Midbrain (tissue), 1 donor: ENCODE measurements around the gene MAPK13.

Experiments used
- DNase-seq: peaks from one replicate; lab custom pipeline; 2025; lab: John Stamatoyannopoulos, UW

MAPK13 gene

DNA sequence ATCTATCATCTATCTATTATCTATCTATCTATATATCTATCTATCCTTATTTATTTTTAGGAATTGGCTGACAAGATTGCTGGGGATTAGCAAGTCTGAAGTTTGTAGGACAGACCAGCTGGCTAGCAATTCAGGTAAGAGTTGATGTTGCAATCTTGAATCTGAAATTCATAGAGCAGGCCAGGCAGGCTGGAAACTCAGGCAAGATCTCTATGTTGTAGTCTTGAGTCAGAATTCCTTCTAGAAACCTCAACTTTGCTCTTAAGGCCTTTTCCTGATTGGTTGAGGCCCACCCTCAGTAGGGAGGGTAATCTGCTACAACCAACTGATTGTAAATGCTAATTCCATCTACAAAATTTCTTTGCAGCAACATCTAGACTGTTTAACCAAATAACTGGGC is 19.2 kb downstream of the MAPK13 start:
- no peak for DNase-seq

- DNase-seq, result no peak
Measured at GRCh38 chr6:36150283-36150682, 20.0 kb downstream of the MAPK13 start.

GRCh38 chr6:36154286-36154685 is 24.0 kb downstream of the MAPK13 start:
- DNase-seq, result no peak

DNA sequence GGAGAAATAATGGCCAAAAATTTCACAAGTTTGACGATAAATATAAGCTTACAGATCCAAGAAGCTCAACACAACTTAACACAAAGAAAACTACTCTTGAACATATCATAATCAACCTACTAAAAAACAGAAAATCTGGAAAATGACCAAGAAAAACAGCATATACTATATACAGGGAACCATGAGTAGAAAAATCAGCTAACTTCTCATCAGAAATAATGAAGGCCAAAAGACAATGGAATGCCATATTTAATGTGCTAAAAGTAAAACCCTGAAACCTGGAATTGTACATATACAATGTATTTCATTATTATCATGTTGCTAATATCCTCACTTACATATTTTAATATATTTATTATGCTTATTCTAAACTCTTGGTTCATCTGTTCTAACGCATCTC is 25.3 kb downstream of the MAPK13 start:
- DNase-seq, result no peak

GRCh38 chr6:36160147-36160760 is 29.9 kb downstream of the MAPK13 start:
- DNase-seq, result no peak

DNA sequence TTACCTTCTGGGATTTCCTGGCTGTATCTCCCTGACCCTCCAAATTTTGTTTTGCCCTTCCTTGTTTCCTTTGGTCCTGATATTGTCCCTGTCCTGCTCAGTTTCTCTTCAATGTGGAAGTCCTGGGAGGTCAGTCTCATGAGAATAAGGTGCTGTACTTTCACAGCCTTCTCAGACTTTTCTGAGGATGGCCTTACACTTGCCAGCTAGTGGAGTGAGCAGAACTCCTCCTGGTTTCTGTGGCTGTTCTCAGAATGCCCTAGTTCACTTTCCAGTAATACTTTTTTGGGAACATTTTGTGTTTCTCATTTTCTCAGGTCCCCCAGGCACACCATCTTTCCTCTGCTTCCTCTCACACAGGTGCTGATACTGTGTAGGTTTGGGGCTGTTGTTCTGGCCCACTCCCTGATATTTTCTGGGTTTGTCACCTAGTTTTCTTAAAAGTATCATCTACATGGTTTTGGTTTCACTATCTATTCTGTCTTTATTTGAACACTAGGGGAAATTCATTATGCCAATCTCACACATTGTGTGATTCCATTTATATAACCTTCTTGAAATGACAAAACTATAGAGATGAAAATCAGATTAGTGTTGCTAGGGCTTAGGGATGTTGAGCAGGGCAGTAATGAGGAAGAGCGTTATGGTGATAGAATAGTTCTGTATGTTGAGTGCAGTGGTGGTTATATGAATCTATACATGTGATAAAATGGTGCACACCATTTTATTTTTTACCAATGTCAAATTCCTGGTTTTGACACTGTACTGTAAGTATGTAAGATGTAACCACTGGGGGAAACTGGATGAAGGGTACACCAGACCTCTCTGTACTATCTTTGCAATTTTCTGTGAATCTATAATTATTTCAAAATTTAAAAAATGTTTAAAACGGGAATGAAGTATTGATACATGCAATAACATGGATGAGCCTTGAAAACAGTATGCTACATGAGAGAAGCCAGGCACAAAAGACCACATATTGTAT is 39.0 kb downstream of the MAPK13 start:
- no peak for DNase-seq

GRCh38 chr6:36170704-36171103 is 40.4 kb downstream of the MAPK13 start:
- DNase-seq, result no peak

GRCh38 chr6:36171573-36171972 is 41.3 kb downstream of the MAPK13 start:
- no peak for DNase-seq

DNA sequence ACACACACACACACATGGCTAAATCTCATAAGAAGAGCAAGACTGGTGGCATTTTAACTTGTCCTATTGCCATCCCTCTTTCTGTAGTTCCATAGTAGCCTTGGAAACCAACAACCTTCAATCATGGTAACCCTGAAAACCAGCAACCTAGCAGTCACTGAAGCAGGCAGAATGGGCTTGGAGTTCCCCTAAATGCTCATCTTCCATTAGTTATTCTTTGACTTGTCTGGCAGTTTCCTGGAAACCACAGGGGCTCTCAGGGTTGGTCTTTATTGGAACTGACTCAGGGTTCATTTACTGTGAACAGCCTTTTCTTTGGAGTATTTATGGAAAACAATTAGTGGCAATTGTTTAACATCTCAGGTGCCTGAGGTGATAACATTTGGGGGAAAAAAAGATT is 46.9 kb downstream of the MAPK13 start:
- no peak for DNase-seq

DNA sequence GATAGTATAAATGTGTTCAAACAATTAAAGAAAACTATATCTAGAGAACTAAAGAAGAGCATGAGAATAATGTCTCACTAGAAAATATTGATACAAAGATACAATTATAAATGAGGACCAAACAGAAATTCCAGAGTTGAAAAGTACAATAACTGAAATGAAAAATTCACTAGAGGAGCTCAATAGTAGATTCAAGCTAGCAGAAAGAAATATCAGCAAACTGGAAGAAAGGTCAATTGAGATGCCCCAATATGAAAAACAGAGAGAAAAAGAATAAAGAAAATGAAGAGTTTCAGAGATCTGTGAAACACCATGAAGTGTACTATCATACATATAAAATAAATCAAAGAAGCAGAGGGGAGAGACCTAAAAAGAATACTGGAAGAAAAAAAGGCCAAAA is 48.2 kb downstream of the MAPK13 start:
- DNase-seq, result no peak

- DNase-seq, result no peak
Measured at GRCh38 chr6:36180126-36180525, 49.8 kb downstream of the MAPK13 start.

GRCh38 chr6:36184311-36184710 is 54.0 kb downstream of the MAPK13 start:
- DNase-seq, result no peak

DNA sequence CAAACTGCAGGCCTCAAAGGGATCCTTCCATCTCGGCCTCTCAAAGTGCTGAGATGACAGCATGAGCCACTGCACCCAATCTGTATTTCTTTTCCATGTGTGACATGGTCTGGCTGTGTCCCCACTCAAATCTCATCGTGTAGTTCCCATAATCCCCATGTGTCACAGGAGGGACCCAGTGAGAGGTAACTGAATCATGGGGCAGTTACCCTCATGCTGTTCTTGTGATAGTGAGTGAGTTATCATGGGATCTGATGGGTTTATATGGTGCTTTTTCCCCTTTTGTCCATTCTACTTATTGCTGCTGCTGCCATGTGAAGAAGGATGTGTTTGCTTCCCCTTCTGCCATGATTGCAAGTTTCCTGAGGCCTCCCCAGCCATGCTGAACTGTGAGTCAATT is 55.9 kb downstream of the MAPK13 start:
- DNase-seq, result no peak

DNA sequence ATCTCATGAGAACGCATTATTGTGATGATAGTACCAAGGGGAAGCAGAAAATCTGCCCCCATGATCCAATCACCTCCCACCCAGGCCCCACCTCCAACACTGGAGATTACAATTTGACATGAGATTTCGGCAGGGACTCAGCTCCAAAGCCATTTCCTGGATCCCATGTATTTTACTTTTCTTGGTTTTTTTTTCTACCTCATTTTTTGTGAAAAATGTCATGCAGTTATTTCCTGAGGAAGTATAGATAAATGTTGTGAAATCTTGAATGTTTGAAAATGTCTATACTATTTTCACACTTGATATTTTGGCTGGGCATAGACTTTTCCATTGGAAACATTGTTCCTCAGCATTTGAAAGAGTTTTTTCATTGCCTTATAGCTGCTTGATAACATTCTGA is 57.1 kb downstream of the MAPK13 start:
- no peak for DNase-seq
